WTC11 (cell line): ENCODE results near the gene PDE8A. TPM values are rescaled to one million over a fixed set of nuclear protein-coding genes. Genes with fewer than 3 reads are reported as not detected.
A peak's percentile ranks its signal among the peaks of the same experiment; 100 is the strongest.

Experiments used
- ATAC-seq: fragments of 200-7000 bp; cut with Tn5 transposase; 2 replicates; pipeline ENCODE4 v1.10.0; 2021; ENCODE audit warnings: mild to moderate bottlenecking, moderate library complexity
- CTCF ChIA-PET: fragments of 300-600 bp; sonication (Branson Sonifier 250); formaldehyde crosslinking; loops from one replicate; lab custom pipeline; 2021; ENCODE audit warnings: antibody characterized with exemption; lab: Charles Lee
- POLR2A ChIA-PET: fragments of 350-600 bp; sonication (Branson Sonifier 250); formaldehyde crosslinking; loops from one replicate; lab custom pipeline; 2021; ENCODE audit warnings: antibody characterized with exemption; lab: Charles Lee
- DNase-seq: peaks from one replicate; pipeline ENCODE4 v3.0.0; 2021; ENCODE audit warnings: low spot score
- H3K27ac Mint-ChIP-seq: 2 replicates; pipeline ENCODE4 v1.8.0; 2021; ENCODE audit warnings: mixed read lengths
- H3K27me3 Mint-ChIP-seq: 2 replicates; pipeline ENCODE4 v1.8.0; 2021; ENCODE audit warnings: low read depth, mild to moderate bottlenecking, moderate library complexity, mixed read lengths
- H3K36me3 Mint-ChIP-seq: 2 replicates; pipeline ENCODE4 v1.8.0; 2021; ENCODE audit warnings: mixed read lengths
- H3K4me1 Mint-ChIP-seq: 2 replicates; pipeline ENCODE4 v1.8.0; 2022; ENCODE audit warnings: mixed read lengths
- H3K4me3 Mint-ChIP-seq: 2 replicates; pipeline ENCODE4 v1.8.0; 2021; ENCODE audit warnings: mild to moderate bottlenecking, moderate library complexity, mixed read lengths
- H3K9me3 Mint-ChIP-seq: 2 replicates; pipeline ENCODE4 v1.8.0; 2021; ENCODE audit warnings: mixed read lengths
- ATF1 ChIP-seq: sonication (generic); formaldehyde crosslinking; IDR thresholded peaks from 2 replicates; pipeline ENCODE4 v1.8.1; 2023; ENCODE audit warnings: mild to moderate bottlenecking, moderate library complexity, missing genetic modification reagents
- ATF2 ChIP-seq: sonication (generic); formaldehyde crosslinking; IDR thresholded peaks from 2 replicates; pipeline ENCODE4 v1.8.1; 2022; ENCODE audit warnings: low read depth, missing genetic modification reagents, borderline replicate concordance
- E2F5 ChIP-seq: sonication (generic); formaldehyde crosslinking; IDR thresholded peaks from 2 replicates; pipeline ENCODE4 v1.8.1; 2022; ENCODE audit warnings: mild to moderate bottlenecking, moderate library complexity, missing genetic modification reagents
- ELF4 ChIP-seq: sonication (generic); formaldehyde crosslinking; IDR thresholded peaks from 2 replicates; pipeline ENCODE4 v1.8.1; 2022; ENCODE audit warnings: low read depth, mild to moderate bottlenecking, moderate library complexity, missing genetic modification reagents
- ESRRA ChIP-seq: sonication (generic); formaldehyde crosslinking; IDR thresholded peaks from 2 replicates; pipeline ENCODE4 v1.8.1; 2022; ENCODE audit warnings: mild to moderate bottlenecking, missing genetic modification reagents, borderline replicate concordance
- ETV6 ChIP-seq: sonication (generic); formaldehyde crosslinking; IDR thresholded peaks from 2 replicates; pipeline ENCODE4 v1.8.1; 2022; ENCODE audit warnings: mild to moderate bottlenecking, missing genetic modification reagents
- FOXK1 ChIP-seq: sonication (generic); formaldehyde crosslinking; IDR thresholded peaks from 2 replicates; pipeline ENCODE4 v1.8.0; 2022; ENCODE audit warnings: mild to moderate bottlenecking, moderate library complexity, missing genetic modification reagents
- HMGXB4 ChIP-seq: sonication (generic); formaldehyde crosslinking; IDR thresholded peaks from 2 replicates; pipeline ENCODE4 v1.8.1; 2023; ENCODE audit warnings: mild to moderate bottlenecking, moderate library complexity, missing genetic modification reagents
- MXD4 ChIP-seq: fragments of 250-450 bp; sonication (Bioruptor Pico); IDR thresholded peaks from 2 replicates; pipeline ENCODE4 v1.8.0; 2021; ENCODE audit warnings: mild to moderate bottlenecking, moderate library complexity, borderline replicate concordance
- NR3C1 ChIP-seq: sonication (generic); formaldehyde crosslinking; conservative IDR thresholded peaks from 2 replicates; pipeline ENCODE4 v1.8.1; 2023; ENCODE audit warnings: low read depth, mild to moderate bottlenecking, missing genetic modification reagents
- RORB ChIP-seq: fragments of 250-450 bp; sonication (Bioruptor Pico); IDR thresholded peaks from 2 replicates; pipeline ENCODE4 v1.9.0; 2021; ENCODE audit warnings: mild to moderate bottlenecking
- SMAD3 ChIP-seq: sonication (generic); formaldehyde crosslinking; IDR thresholded peaks from 2 replicates; pipeline ENCODE4 v1.8.0; 2022; ENCODE audit warnings: missing genetic modification reagents, mild to moderate bottlenecking, borderline replicate concordance
- SMAD4 ChIP-seq: sonication (generic); formaldehyde crosslinking; IDR thresholded peaks from 2 replicates; pipeline ENCODE4 v1.8.0; 2022; ENCODE audit warnings: mild to moderate bottlenecking, missing genetic modification reagents
- SP1 ChIP-seq: sonication (generic); formaldehyde crosslinking; conservative IDR thresholded peaks from 2 replicates; pipeline ENCODE4 v1.8.1; 2022; ENCODE audit warnings: missing genetic modification reagents
- ZNF121 ChIP-seq: sonication (generic); formaldehyde crosslinking; IDR thresholded peaks from 2 replicates; pipeline ENCODE4 v1.8.0; 2023; ENCODE audit warnings: missing genetic modification reagents
- ZNF219 ChIP-seq: sonication (generic); formaldehyde crosslinking; IDR thresholded peaks from 2 replicates; pipeline ENCODE4 v1.8.0; 2023; ENCODE audit warnings: missing genetic modification reagents, mild to moderate bottlenecking, borderline replicate concordance
- ZNF396 ChIP-seq: fragments of 250-450 bp; sonication (Bioruptor Pico); IDR thresholded peaks from 2 replicates; pipeline ENCODE4 v1.8.0; 2021; ENCODE audit warnings: mild to moderate bottlenecking, moderate library complexity, borderline replicate concordance
- ZNF423 ChIP-seq: fragments of 250-450 bp; sonication (Bioruptor Pico); IDR thresholded peaks from 2 replicates; pipeline ENCODE4 v2.1.2; 2022; ENCODE audit warnings: mild to moderate bottlenecking, moderate library complexity
- ZNF425 ChIP-seq: fragments of 250-450 bp; sonication (Bioruptor Pico); conservative IDR thresholded peaks from 2 replicates; pipeline ENCODE4 v1.9.0; 2021; ENCODE audit warnings: mild to moderate bottlenecking
- total RNA-seq: library from RNA; stranded (reverse); gene quantifications from 3 replicates; pipeline ENCODE4 v1.2.3, GENCODE V29; 2021
- TF ChIP-seq, protein P1 (sequence below): sonication (generic); formaldehyde crosslinking; conservative IDR thresholded peaks from 2 replicates; pipeline ENCODE4 v1.8.1; 2023; ENCODE audit warnings: mild to moderate bottlenecking, low read depth, missing genetic modification reagents, moderate library complexity
- TF ChIP-seq, protein P2 (sequence below): sonication (generic); formaldehyde crosslinking; IDR thresholded peaks from 2 replicates; pipeline ENCODE4 v1.8.0; 2022; ENCODE audit warnings: mild to moderate bottlenecking, missing genetic modification reagents

The PDE8A gene
- total RNA-seq, 1 experiment from 2014 or later = 13.9 TPM

DNA sequence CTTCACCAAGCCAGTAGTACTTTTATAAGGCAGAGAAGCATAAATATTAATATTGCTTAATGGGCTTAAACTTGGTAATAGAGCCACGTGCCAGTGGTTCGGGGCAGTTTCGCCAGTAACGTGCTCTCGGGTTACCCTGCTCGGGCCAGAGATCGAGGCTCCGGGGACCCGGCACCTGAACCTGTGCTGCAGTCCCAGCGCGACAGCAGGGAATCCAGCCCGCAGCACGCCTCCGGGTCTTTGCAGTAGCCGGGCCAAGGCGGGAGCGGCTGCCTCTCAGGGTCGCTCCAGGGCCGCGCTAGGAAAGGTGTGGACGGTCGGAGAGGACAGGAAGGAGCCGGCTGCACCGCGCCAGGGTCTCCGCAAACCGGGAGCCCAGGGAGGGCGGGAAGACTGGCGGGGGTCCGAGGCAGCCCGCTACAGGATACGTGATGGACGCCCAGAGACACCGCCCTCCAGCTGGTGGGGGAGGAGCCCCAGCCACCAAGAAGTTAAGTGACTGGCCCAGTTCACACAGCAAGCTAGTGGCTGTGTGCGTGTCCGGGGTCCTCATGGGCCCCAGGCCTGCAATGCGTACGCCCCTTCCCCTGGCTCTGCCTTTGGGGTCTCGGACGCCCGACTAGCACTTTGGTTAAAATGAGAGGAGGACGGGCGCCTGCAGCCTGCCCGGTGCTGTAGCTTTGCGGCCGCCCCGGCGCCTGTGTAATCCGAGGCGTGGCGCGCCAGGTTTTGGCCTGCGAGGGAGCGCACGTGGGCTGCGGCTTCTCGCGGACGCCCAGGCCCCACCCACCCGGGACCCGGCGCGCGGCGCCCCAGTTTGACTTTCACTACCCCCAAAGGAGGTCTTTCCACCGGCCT, 1.2 kb upstream of the PDE8A start (continued):
- TF ChIP-seq HMGXB4 (peak; percentile 60; the same call in 1 of the 2 replicates), ZNF423 (CRISPR knock-in tag) (peak; percentile 97), E2F5 (peak; percentile 88), ATF1 (no peak), ESRRA (CRISPR knock-in tag) (no peak; the same call in 1 of the 2 replicates), SMAD3 (no peak), ZNF219 (CRISPR knock-in tag) (no peak), ZNF425 (CRISPR knock-in tag) (no peak), RORB (CRISPR knock-in tag) (no peak), ELF4 (CRISPR knock-in tag) (no peak), ZNF396 (CRISPR knock-in tag) (no peak)
- TF ChIP-seq, protein P1, sequence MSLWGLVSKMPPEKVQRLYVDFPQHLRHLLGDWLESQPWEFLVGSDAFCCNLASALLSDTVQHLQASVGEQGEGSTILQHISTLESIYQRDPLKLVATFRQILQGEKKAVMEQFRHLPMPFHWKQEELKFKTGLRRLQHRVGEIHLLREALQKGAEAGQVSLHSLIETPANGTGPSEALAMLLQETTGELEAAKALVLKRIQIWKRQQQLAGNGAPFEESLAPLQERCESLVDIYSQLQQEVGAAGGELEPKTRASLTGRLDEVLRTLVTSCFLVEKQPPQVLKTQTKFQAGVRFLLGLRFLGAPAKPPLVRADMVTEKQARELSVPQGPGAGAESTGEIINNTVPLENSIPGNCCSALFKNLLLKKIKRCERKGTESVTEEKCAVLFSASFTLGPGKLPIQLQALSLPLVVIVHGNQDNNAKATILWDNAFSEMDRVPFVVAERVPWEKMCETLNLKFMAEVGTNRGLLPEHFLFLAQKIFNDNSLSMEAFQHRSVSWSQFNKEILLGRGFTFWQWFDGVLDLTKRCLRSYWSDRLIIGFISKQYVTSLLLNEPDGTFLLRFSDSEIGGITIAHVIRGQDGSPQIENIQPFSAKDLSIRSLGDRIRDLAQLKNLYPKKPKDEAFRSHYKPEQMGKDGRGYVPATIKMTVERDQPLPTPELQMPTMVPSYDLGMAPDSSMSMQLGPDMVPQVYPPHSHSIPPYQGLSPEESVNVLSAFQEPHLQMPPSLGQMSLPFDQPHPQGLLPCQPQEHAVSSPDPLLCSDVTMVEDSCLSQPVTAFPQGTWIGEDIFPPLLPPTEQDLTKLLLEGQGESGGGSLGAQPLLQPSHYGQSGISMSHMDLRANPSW = no peak

DNA sequence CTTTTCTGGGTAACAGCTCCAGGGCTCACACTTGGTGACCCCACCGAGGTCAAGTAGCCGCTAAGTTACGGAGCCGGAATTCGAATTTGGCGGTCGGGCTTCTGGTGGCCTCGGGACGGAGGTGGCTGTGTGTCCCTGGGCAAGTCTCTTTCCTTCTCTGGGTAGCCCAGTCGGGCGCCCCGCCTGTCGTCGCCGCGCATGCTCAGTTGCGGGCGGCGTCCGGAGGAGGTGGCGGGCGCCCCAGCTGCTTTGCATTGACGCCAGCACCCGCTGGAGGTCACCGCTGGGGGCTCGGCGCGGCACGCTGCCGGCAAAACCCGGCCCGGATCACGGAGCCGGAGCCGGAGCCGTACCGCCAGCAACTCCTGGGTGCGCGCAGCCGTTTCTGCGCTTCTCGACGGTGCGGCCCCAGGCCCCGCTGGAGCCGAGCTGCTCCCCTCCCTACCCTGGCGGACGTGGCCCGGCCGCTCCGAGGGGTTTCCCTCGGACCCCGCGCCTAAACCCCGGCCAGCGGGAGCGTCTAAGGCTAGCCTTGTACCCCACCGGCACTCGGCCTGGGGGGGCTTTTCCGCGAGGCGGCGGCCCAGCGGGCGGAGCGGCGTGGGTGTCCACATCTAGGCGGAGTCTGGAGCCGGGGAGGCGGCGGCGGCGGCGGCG, 474 bp upstream of the PDE8A start:
- CTCF ChIA-PET = interaction anchor here (0.6 to 2.7 kb wide), 14 partner anchors 13 to 410 kb away, joined by 3 to 22 read pairs (median 5); partner anchors contain the start of gene ALPK3
- Mint-ChIP-seq H3K4me1 (peaks cover 29% of the 10 kb centered on the region), H3K36me3 (no peaks in the 10 kb centered on the region), H3K9me3 (no peaks in the 10 kb centered on the region), H3K27me3 (peaks cover 54% of the 10 kb centered on the region), H3K27ac (no peak overlapping the region; the same call in 1 of the 2 replicates), H3K4me3 (peak overlapping the region; percentile 89)
- POLR2A ChIA-PET = interaction anchor here (0.6 to 2.0 kb wide), 3 partner anchors 27 to 1494 kb away, joined by 3 to 5 read pairs (median 3); no protein-coding TSS in a partner anchor
- peak; percentile 69 for ATAC-seq
- peak; percentile 94 for DNase-seq
- TF ChIP-seq SP1 (CRISPR knock-in tag) = peak; percentile 92
- TF ChIP-seq ATF2 (CRISPR knock-in tag) = no peak
- no peak for TF ChIP-seq MXD4
- TF ChIP-seq, protein P2, sequence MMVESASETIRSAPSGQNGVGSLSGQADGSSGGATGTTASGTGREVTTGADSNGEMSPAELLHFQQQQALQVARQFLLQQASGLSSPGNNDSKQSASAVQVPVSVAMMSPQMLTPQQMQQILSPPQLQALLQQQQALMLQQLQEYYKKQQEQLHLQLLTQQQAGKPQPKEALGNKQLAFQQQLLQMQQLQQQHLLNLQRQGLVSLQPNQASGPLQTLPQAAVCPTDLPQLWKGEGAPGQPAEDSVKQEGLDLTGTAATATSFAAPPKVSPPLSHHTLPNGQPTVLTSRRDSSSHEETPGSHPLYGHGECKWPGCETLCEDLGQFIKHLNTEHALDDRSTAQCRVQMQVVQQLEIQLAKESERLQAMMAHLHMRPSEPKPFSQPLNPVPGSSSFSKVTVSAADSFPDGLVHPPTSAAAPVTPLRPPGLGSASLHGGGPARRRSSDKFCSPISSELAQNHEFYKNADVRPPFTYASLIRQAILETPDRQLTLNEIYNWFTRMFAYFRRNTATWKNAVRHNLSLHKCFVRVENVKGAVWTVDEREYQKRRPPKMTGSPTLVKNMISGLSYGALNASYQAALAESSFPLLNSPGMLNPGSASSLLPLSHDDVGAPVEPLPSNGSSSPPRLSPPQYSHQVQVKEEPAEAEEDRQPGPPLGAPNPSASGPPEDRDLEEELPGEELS (CRISPR knock-in tag) = peak; percentile 94
- 0 out of 2 replicates have a peak, but pooled peaks have one; percentile 74 for TF ChIP-seq NR3C1 (CRISPR knock-in tag)
- TF ChIP-seq SMAD4 = no peak
- TF ChIP-seq FOXK1 (CRISPR knock-in tag) = peak; percentile 71
- TF ChIP-seq SMAD3 = peak; percentile 89
- TF ChIP-seq ZNF121 = 0 out of 2 replicates have a peak, but pooled peaks have one; percentile 28
- TF ChIP-seq ETV6 (CRISPR knock-in tag) = peak; percentile 94
- TF ChIP-seq HMGXB4 = peak; percentile 82
- TF ChIP-seq ZNF423 (CRISPR knock-in tag) = peak; percentile 100
